ENCODE measurements around the gene OPCML. TPM values are rescaled to one million over a fixed set of nuclear protein-coding genes. Genes with fewer than 3 reads are reported as not detected.

OPCML gene
- total RNA-seq, 1 experiment from 2014 or later: 0.94 TPM

GRCh38 chr11:132414451-132414850, 1117.8 kb downstream of the OPCML start:
- Histone ChIP-seq H3K56ac (ENCODE audit: insufficient read length, low read depth, low read length) (no peak overlapping the region), H3K23me2 (ENCODE audit: insufficient read length, low read depth, low read length, poor library complexity, severe bottlenecking) (no peaks in the 10 kb centered on the region), H3K27ac (ENCODE audit: insufficient read length, low read depth, low read length) (no peak overlapping the region), H3T11ph (ENCODE audit: low read length) (no peak overlapping the region), H4K91ac (ENCODE audit: insufficient read length, low read depth, low read length) (no peak overlapping the region), H2BK120ac (ENCODE audit: low read depth, low read length, poor library complexity, severe bottlenecking) (no peak overlapping the region), H2AFZ (ENCODE audit: low read length) (no peak overlapping the region), H3K4me1 (ENCODE audit: insufficient read depth, low read length) (no peaks in the 10 kb centered on the region), H3K18ac (ENCODE audit: insufficient read length, low read depth, low read length) (no peak overlapping the region), H3K9ac (ENCODE audit: extremely low read depth, insufficient read length, low read length) (no peak overlapping the region), H2BK5ac (ENCODE audit: insufficient read length, low read length) (no peak overlapping the region), H4K20me1 (ENCODE audit: control insufficient read depth, insufficient read depth, insufficient read length) (no peaks in the 10 kb centered on the region), H2BK12ac (ENCODE audit: insufficient read length, low read depth, low read length) (no peak overlapping the region), H3K23ac (ENCODE audit: insufficient read length, low read depth, low read length) (no peak overlapping the region), H2BK20ac (ENCODE audit: low read depth, low read length, poor library complexity, severe bottlenecking) (no peak overlapping the region), H3K79me2 (ENCODE audit: insufficient read depth, low read length) (no peaks in the 10 kb centered on the region), H2AK5ac (ENCODE audit: insufficient read length, low read length) (no peak overlapping the region), H3K79me1 (ENCODE audit: insufficient read depth, low read depth, low read length, poor library complexity, severe bottlenecking) (no peaks in the 10 kb centered on the region), H2BK15ac (ENCODE audit: low read depth, low read length) (no peak overlapping the region), H3K9me3 (ENCODE audit: control insufficient read depth, low read depth, low read length) (no peaks in the 10 kb centered on the region), H4K5ac (ENCODE audit: insufficient read length, low read depth, low read length) (no peak overlapping the region), H3K4me2 (ENCODE audit: insufficient read depth, insufficient read length, low read length) (no peak overlapping the region), H3K27me3 (ENCODE audit: insufficient read depth, low read length) (no peaks in the 10 kb centered on the region), H4K8ac (replicated peaks; ENCODE audit: insufficient read length, low read depth, low read length) (no peak overlapping the region), H3K14ac (ENCODE audit: insufficient read depth, low read length) (no peak overlapping the region), H3K4ac (ENCODE audit: low read depth, low read length) (no peak overlapping the region)
- Mint-ChIP-seq H3K27me3 (ENCODE audit: low read depth) (peaks cover 2% of the 10 kb centered on the region; the same call in 1 of the 2 replicates), H3K4me3 (no peak overlapping the region), H3K27ac (no peak overlapping the region), H3K4me1 (peaks cover 18 to 22% of the 10 kb centered on the region in 2 experiments), H3K9me3 (no peaks in the 10 kb centered on the region), H3K36me3 (ENCODE audit: insufficient read depth in 1 of 3, low read depth in 3 of 3) (no peaks in the 10 kb centered on the region)
- no peak for DNase-seq
- TF ChIP-seq, protein P1, sequence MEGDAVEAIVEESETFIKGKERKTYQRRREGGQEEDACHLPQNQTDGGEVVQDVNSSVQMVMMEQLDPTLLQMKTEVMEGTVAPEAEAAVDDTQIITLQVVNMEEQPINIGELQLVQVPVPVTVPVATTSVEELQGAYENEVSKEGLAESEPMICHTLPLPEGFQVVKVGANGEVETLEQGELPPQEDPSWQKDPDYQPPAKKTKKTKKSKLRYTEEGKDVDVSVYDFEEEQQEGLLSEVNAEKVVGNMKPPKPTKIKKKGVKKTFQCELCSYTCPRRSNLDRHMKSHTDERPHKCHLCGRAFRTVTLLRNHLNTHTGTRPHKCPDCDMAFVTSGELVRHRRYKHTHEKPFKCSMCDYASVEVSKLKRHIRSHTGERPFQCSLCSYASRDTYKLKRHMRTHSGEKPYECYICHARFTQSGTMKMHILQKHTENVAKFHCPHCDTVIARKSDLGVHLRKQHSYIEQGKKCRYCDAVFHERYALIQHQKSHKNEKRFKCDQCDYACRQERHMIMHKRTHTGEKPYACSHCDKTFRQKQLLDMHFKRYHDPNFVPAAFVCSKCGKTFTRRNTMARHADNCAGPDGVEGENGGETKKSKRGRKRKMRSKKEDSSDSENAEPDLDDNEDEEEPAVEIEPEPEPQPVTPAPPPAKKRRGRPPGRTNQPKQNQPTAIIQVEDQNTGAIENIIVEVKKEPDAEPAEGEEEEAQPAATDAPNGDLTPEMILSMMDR (conservative IDR thresholded peaks at IDR 0.05): no peak
- WGBS (ENCODE audit: extremely low coverage, insufficient read length, low lambda C conversion rate): no CpG with 5 or more reads among the region's 6 CpGs

Measured in H9 (cell line).